Measurements from ENCODE around the gene HIVEP2.

DNA sequence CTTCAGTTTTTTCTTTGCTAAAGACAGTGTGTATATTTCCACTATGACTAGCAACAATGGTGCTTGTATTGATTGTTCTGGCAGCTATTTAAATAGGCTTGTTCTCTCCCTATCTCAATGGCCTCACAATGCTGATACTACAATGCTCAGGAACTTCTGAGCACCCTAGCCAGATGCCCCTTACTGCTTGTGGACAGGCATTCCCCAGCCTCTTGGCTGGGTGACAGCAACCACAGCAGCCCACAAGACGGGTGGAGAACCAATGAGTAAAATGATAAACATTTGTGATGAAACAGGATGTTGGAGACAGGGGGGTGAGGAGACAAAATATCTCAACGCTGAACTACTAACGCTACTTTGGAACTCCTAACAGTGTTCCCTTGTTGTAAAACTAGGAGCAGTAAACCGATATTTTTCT is 42.3 kb downstream of the HIVEP2 start:
- TF ChIP-seq CTCF (IDR thresholded peaks at IDR 0.05) (no peak), POLR2A (IDR thresholded peaks at IDR 0.05) (no peak)
